Measurements from ENCODE around the gene KLK2.

- TF ChIP-seq CTCF (IDR thresholded peaks at IDR 0.05 in 8 of 11, conservative IDR thresholded peaks at IDR 0.05 in 3 of 11) (no peak), POLR2A (IDR thresholded peaks at IDR 0.05) (no peak), POLR2AphosphoS5 (IDR thresholded peaks at IDR 0.05) (no peak)
These were observed 38.0 kb upstream of the KLK2 start for GRCh38 chr19:50835103-50835784.

Data from spleen (tissue), 7 donors.